HG03460 (cell line): ENCODE results near the gene IGF1R.
"Not testable (repeated sequence)": the region's sequence is repeated elsewhere in the genome, so short reads cannot be mapped to it uniquely, and the experiment has no call there.

Experiments
- ATAC-seq: cut with Tn5 transposase; IDR thresholded peaks from one replicate; pipeline ENCODE4 v1.9.1; 2021; ENCODE audit not compliant: unreplicated experiment

IGF1R gene

DNA sequence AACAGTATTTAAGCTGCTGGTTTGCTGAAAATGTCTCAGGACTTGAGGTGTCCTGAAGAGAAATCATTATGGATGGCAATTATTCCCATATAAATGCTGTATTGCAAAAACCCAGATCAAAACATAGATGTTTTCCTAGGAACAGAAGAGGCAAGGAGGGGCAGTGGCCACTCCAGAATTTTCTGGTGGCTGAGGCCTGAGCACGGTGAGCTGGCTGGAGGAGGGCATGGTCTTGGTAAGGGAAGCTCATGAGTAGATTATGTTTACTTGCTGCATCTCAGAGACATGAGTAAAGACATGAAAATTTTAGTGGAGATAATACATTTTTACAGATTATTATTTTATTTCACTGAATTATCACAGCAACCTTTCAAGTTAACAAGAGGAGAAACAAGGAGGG lies 328.2 kb downstream of the IGF1R start:
- ATAC-seq, result no peak

DNA sequence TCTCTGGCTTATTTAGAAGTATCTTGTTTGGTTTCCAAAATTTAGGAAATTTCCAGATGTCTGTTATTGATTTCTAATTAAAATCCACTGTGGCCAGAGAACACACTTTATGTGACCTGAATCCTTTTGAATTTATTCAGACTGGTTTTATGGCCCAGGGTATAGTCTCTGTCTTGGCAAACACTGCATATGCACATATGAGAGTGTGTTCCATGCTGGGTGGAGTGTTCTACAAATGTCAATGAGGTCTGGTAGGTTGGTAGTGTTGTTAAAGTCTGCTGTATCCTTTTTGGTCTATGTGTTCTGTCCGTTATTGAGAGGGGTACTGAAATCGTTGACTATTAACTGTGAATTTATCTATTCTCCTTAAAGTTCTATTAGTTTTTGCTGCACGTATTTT lies 329.1 kb downstream of the IGF1R start:
- ATAC-seq, result no peak

DNA sequence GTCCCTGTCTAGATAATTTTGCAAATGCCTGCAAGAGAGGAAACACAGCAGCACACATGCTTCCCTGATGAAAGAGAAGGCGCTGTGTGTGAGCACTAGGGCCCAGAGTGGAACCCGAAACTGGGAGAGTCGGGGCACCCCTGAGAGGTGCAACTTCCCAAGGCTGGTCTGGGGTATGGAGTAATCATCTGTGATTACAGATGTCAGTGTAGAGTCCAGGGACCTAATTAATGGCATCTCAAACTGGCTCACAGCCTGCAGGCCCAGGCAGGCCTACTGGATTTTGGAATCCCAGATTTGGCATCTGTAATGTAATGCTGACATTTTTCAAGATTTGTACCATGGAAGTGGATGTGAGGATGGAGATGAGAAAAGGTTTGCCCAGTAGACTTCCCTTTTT lies 329.8 kb downstream of the IGF1R start:
- ATAC-seq, result no peak

DNA sequence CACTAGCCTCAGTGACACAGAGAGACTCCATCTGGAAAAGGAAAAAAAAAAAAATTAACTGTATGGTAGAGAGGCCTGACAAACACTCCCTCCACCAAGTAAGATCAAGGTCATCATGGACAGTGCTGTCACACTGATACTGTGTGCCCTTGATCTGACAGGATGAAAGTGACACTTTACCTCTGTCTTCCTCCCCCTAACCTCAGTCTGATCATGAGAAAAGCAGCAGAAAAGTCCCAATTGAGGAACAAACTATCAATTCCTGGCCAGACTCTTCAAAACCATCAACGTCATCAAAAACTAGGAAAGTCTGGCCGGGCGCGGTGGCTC lies 332.5 kb downstream of the IGF1R start:
- ATAC-seq, result no peak

DNA sequence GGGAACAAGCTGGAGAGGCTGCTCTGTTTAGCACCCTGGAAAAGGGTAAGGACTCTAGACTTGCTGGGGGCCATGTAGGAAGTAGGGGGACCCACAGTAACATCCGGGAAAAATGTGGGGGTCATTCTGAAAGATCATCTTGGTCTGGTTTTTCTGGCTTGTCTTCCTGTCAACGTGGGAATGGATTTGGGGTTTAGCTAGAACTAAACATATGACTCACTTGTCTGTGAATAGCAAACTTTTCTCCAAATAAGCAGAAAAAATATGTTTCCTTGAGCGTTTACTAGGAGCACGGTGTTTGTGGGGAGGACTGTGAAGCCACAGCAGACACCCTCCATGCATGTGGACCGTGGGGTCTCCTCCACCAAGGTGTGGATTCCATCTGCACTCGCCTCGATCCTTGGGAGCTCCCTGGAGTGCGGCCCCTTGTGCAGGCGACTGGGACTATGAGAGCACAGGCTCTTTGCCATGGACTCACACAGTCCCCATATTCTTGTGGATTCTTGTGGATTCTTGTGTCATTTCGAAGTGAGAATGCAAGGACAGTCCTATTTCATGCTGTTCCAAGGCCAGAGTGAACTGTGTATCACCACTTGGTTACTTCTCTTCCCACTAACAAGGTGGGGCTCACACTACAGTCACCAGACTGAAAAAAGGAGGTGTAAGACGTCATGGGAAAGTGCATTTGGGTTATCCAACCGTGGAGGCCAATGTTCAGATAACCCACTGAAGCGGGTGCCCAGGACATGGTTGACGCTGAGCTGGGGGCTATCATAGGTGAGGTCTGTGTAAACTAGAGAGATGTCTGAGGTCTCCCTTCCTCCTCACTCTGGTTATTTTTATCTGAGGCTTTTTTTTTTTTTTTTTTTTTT lies 333.7 kb downstream of the IGF1R start:
- ATAC-seq, result peak; percentile 52

- ATAC-seq, result no peak
Observed at GRCh38 chr15:98983334-98983733, 335.0 kb downstream of the IGF1R start.

GRCh38 chr15:98986281-98986680 lies 337.9 kb downstream of the IGF1R start:
- ATAC-seq, result no peak

DNA sequence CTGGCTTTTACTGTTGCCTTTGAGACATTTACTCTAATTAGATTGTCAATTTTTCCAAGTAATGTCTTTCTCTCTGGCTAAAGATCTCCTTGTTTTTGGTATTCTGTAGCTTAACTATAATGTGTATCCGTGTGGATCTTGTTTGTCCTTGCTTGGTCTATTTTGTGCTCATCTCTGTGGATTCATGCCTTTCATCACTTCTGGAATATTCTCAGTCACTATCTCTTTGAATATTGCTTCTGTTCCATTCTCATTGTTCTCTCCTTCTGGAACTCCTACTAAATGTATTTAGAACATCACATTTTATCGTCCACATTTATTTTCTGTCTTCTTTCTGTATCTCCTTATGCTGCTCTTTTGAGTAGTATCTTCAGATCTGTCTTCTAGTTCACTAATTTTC lies 346.6 kb downstream of the IGF1R start:
- ATAC-seq, result no peak

DNA sequence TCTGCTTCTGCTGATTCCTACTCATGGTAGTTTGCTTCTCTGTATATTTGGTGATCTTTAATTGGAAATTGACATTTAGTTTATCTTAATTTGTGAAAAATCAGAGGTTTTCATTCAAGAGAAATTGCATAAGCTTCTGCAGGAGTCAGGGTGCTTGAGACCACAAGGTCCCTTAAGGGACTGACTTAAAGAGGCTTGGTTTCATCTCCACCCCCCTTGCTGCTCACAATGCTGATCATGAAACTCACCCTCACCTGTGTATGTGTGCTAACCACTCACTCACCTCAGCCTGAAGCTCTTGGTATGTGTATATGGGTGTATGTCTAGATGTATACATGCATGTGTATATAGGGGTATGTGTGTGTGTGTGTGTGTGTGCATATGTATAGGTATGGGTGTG lies 347.8 kb downstream of the IGF1R start:
- no peak for ATAC-seq

- no peak for ATAC-seq
Observed at GRCh38 chr15:98996624-98997023, 348.3 kb downstream of the IGF1R start.

GRCh38 chr15:98997312-98997711 lies 349.0 kb downstream of the IGF1R start:
- no peak for ATAC-seq

DNA sequence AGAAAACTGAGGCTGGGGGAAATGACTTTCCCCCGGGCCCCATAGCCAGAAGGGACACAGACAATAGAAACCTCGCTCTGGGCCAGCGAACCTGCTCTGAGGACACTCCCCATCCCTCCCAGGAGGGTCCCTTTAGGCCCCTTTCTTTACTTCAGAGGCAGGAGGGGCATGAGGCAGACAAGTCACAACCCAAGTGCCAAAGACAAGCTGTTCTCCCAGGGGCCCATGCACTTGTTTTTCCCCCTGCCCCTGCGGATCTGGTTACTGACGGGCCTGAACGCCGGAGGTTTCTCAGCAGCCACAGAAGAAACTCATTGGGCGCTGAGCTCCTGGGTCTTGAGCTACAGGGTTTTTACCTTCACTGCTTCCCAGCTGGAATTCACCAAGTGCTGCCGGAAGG lies 349.4 kb downstream of the IGF1R start:
- no peak for ATAC-seq

GRCh38 chr15:98998279-98998678 lies 349.9 kb downstream of the IGF1R start:
- no peak for ATAC-seq

- ATAC-seq, result no peak
Observed at GRCh38 chr15:98999233-98999632, 350.9 kb downstream of the IGF1R start.

- ATAC-seq, result no peak
Observed at GRCh38 chr15:99002226-99002625, 353.9 kb downstream of the IGF1R start.

DNA sequence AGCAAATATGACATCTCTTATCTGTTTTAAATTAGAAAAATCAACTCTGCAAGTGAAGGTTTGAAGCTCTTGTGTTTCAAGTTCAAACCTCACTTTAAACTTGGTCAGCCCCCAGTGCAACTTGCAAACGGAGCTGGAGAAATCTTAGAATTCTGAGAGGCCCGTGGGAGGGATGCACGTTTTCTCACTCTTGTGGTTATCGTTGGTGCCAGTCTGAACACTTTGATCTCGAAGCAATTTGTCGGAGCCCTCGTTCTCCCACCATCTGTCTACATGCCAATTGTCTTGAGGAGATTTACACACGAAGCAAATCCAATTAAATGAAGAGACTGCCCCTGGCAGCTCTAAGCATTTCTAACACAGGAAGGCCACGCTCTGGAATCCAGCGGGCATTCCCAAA lies 355.0 kb downstream of the IGF1R start:
- not testable (repeated sequence) for ATAC-seq

DNA sequence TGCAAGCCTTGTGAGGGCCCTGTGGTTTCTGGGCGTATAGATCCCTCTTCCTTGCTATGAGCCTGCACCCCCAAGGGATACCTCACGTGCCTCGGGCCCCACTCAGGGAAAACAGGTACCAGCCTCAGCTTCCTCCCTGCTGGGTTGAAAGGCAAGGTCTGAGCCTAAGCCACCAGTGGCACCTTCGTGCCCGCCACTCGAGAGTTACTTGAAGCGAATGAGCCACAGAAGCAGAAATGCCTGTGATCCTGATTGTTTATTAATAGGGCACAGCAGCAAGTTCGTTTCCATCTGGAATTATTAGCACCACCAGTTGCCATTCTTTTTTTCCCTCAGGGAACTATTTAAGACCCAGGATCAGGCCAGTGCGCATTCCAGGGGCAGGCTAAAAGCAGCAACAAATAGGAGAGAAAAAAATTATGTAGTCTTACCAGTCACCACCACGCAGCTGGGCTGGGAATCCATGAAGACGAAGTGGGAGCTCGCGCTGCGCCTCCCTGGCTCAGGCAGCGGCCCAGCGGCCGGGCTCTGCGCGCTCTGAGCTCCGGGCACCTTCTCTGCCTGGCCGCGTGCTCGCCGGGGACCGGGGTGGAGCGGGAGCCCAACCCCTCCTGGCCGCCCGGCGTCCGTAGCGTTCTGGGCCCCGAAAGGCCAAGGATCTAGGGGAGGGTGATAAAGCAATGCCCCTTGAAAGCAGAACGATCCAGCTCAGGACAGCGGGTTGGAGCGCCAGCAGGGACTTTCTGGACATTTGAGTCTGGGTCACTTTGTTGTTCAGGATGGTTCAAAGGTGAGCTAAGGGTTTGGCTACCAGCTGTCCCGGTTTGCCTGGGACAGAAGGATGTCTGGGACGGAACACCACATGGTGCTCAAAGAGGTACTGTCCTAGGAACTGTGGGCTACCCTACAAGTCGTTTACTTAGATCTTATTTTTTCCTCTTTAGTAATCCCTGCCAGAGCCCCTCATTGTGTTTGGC lies 356.9 kb downstream of the IGF1R start:
- ATAC-seq, result not testable (repeated sequence)

- ATAC-seq, result no peak
Observed at GRCh38 chr15:99006146-99006545, 357.8 kb downstream of the IGF1R start.

GRCh38 chr15:99006904-99007495 lies 358.7 kb downstream of the IGF1R start:
- no peak for ATAC-seq

GRCh38 chr15:99009741-99010330 lies 361.5 kb downstream of the IGF1R start:
- no peak for ATAC-seq

DNA sequence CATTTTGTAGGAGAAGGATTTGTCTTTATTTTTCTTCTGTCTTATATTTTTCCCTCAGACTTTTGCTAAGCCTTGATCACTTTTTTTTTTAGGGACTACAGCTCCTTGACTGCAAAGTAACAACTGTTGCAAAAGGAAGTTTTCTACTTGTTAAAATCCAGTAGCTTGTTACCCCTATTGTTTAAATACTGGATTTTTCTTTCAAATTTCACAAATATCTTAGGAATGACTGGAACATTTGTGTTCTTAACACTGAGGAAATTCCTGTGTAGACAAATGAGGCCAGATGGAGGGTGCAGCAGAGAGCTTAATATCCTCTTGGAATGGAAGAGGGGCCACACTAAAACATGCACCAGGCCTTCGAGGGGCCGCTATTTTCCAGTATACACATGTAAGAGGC lies 362.4 kb downstream of the IGF1R start:
- no peak for ATAC-seq
